ENCODE measurements around the gene ZNF98. TPM values are rescaled to one million over a fixed set of nuclear protein-coding genes. Genes with fewer than 3 reads are reported as not detected.

The ZNF98 gene
- total RNA-seq, 2 donors from 2014 or later: not detected

DNA sequence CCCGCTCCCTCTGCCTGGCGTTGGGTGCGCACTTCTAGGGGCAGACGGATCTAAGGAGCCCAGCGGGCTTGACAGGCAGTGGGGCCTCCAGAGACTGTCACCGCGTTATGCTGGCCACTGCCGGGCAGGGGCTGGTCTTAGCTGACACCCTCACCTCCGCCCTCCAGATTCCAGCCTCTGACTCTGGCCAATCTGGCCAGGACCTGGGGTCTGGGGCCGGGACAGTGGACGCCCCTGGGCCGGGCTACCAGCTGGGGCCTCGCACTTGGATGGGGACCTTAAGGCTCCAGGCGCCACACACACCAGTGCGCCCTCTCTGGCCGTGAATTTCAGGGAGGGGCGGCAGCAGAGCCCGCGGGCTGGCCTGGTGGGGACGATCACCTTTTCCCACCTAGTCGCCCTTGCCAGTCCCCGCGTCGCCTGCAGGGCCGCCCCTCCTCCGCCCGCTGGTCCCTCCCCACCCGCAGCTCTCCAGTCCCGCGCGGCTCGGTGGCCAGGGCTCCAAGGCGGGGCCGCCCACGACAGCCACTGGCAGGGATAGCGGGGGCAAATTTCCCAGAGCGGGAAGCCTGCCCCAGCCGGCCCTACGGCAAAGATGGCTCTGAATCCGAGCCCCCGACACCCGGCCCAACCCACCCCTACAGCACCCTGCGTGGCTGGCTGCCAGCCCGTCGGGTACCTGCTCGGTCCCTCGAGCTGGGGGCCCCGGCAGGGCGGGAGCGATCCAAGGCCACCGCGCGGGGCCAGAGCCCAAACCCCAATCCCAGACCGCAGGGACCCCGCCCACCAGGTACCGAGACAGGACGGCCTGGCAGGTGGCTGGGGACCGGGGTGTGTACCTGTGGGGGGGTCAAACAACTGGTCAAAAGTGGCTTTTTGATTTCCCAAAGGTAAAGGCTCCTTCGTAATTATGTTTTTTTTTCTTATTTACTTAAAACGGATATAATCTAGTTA, 6.1 kb upstream of the ZNF98 start:
- WGBS, 2 experiments (ENCODE audit: insufficient coverage in 1 of 2, insufficient read length in 1 of 2): 89 to 93% methylated on average over 16 to 59 of the region's 60 CpGs
- Mint-ChIP-seq H3K27me3 (ENCODE audit: insufficient read depth) (no peaks in the 10 kb centered on the region), H3K4me1 (no peaks in the 10 kb centered on the region), H3K4me3 (no peak overlapping the region), H3K36me3 (ENCODE audit: low read depth) (no peaks in the 10 kb centered on the region), H3K9me3 (peaks cover 78% of the 10 kb centered on the region), H3K27ac (no peak overlapping the region)
- no peak overlapping the region for H3K27ac ChIP-seq (ENCODE audit: low read depth, low read length)
- H3K36me3 ChIP-seq (ENCODE audit: control insufficient read depth, insufficient read depth, low read length): no peaks in the 10 kb centered on the region
- H3K27me3 ChIP-seq (ENCODE audit: control insufficient read depth, insufficient read depth, low read length, poor library complexity, severe bottlenecking): no peaks in the 10 kb centered on the region
- peaks cover 47% of the 10 kb centered on the region for H3K9me3 ChIP-seq (ENCODE audit: control insufficient read depth, low read length)
- H3K9ac ChIP-seq (ENCODE audit: extremely low read depth, low read length, poor library complexity, severe bottlenecking): no peak overlapping the region
- H3K4me1 ChIP-seq (ENCODE audit: control insufficient read depth, insufficient read depth, low read length): no peaks in the 10 kb centered on the region
- H3K4me3 ChIP-seq (ENCODE audit: low read length): no peak overlapping the region
- DNase-seq: no peak
- TF ChIP-seq, protein P1, sequence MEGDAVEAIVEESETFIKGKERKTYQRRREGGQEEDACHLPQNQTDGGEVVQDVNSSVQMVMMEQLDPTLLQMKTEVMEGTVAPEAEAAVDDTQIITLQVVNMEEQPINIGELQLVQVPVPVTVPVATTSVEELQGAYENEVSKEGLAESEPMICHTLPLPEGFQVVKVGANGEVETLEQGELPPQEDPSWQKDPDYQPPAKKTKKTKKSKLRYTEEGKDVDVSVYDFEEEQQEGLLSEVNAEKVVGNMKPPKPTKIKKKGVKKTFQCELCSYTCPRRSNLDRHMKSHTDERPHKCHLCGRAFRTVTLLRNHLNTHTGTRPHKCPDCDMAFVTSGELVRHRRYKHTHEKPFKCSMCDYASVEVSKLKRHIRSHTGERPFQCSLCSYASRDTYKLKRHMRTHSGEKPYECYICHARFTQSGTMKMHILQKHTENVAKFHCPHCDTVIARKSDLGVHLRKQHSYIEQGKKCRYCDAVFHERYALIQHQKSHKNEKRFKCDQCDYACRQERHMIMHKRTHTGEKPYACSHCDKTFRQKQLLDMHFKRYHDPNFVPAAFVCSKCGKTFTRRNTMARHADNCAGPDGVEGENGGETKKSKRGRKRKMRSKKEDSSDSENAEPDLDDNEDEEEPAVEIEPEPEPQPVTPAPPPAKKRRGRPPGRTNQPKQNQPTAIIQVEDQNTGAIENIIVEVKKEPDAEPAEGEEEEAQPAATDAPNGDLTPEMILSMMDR (conservative IDR thresholded peaks at IDR 0.05): no peak

DNA sequence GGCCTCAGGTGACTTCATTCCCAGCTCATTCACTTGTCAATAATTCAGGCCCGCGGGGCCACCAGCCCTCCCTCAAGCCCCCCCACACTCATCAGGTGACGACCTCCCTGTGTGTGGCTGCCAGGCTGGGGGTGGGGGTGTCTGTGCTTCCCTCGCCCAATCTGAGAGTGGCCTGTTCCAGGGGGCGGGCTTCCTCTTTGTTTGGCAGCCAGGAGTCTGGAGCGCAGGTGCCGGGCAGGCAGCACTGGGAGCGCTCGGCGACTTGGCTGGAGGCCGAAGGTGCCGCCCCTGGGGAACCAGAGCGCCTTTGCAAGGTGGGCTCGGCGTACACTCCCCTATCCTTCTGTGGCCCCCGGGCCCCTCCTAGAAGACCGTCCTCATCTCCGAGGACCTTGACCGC, 5.4 kb upstream of the ZNF98 start:
- no peaks in the 10 kb centered on the region for H3K4me1 Mint-ChIP-seq
- peaks cover 78% of the 10 kb centered on the region for H3K9me3 Mint-ChIP-seq
- TF ChIP-seq, protein P1 (conservative IDR thresholded peaks at IDR 0.05): no peak
- peaks cover 47% of the 10 kb centered on the region for H3K9me3 ChIP-seq (ENCODE audit: control insufficient read depth, low read length)
- WGBS, 2 experiments (ENCODE audit: insufficient coverage in 1 of 2, insufficient read length in 1 of 2): 87 to 93% methylated on average over 7 to 17 of the region's 19 CpGs
- H3K27me3 ChIP-seq (ENCODE audit: control insufficient read depth, insufficient read depth, low read length, poor library complexity, severe bottlenecking): no peaks in the 10 kb centered on the region
- H3K4me3 Mint-ChIP-seq: no peak overlapping the region
- H3K4me1 ChIP-seq (ENCODE audit: control insufficient read depth, insufficient read depth, low read length): no peaks in the 10 kb centered on the region
- DNase-seq: no peak
- no peaks in the 10 kb centered on the region for H3K36me3 ChIP-seq (ENCODE audit: control insufficient read depth, insufficient read depth, low read length)
- no peaks in the 10 kb centered on the region for H3K27me3 Mint-ChIP-seq (ENCODE audit: insufficient read depth)
- no peaks in the 10 kb centered on the region for H3K36me3 Mint-ChIP-seq (ENCODE audit: low read depth)
- H3K9ac ChIP-seq (ENCODE audit: extremely low read depth, low read length, poor library complexity, severe bottlenecking): no peak overlapping the region
- H3K27ac Mint-ChIP-seq: no peak overlapping the region
- no peak overlapping the region for H3K4me3 ChIP-seq (ENCODE audit: low read length)
- H3K27ac ChIP-seq (ENCODE audit: low read depth, low read length): no peak overlapping the region

DNA sequence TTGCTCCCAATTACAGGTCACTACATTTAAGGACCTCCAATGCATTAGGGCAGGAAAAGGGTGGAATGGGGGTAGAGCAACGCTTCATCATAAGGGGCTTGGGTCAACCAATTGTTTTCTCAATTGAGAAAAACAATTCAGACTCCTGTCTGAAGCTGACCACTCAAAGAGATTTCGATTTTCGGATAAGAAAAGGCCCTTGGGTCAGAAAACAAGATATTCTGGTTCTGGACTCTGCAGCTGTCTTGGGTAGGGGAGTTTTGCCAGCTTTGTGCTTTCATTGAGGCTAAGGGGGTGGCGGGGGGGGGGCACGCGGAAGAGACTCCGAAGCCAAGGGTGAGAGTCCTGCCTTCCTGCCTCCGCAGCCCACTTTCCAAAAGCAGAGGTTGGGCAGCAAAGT, 4.8 kb upstream of the ZNF98 start:
- H3K4me1 ChIP-seq (ENCODE audit: control insufficient read depth, insufficient read depth, low read length): no peaks in the 10 kb centered on the region
- H3K27me3 ChIP-seq (ENCODE audit: control insufficient read depth, insufficient read depth, low read length, poor library complexity, severe bottlenecking): no peaks in the 10 kb centered on the region
- Mint-ChIP-seq H3K4me1 (no peaks in the 10 kb centered on the region), H3K9me3 (peaks cover 81% of the 10 kb centered on the region), H3K36me3 (ENCODE audit: low read depth) (no peaks in the 10 kb centered on the region), H3K27ac (no peak overlapping the region), H3K4me3 (no peak overlapping the region), H3K27me3 (ENCODE audit: insufficient read depth) (no peaks in the 10 kb centered on the region)
- H3K27ac ChIP-seq (ENCODE audit: low read depth, low read length): no peak overlapping the region
- 62 to 76% methylated on average over 3 to 8 of the region's 8 CpGs for WGBS, 2 experiments (ENCODE audit: insufficient coverage in 1 of 2, insufficient read length in 1 of 2)
- H3K9ac ChIP-seq (ENCODE audit: extremely low read depth, low read length, poor library complexity, severe bottlenecking): no peak overlapping the region
- TF ChIP-seq, protein P1 (conservative IDR thresholded peaks at IDR 0.05): no peak
- H3K9me3 ChIP-seq (ENCODE audit: control insufficient read depth, low read length): peaks cover 53% of the 10 kb centered on the region
- no peak for DNase-seq
- H3K4me3 ChIP-seq (ENCODE audit: low read length): no peak overlapping the region
- H3K36me3 ChIP-seq (ENCODE audit: control insufficient read depth, insufficient read depth, low read length): no peaks in the 10 kb centered on the region

All from endodermal cell (in vitro differentiated cells).